MCF 10A (cell line): ENCODE results near the gene CRHR1. TPM values are rescaled to one million over a fixed set of nuclear protein-coding genes. Genes with fewer than 3 reads are reported as not detected.
"Not testable (repeated sequence)": the region's sequence is repeated elsewhere in the genome, so short reads cannot be mapped to it uniquely, and the experiment has no call there.

ENCODE experiments used
- BruUV-seq: library from RNA; stranded (reverse); fragments of 400-500 nt; replicated peaks from 2 replicates; lab custom pipeline; 2021; lab: Mats Ljungman, UMichigan
- CTCF ChIA-PET: fragments of 300-600 bp; sonication (Branson Sonifier 250); formaldehyde crosslinking; extraction: SDS; loops from one replicate; lab custom pipeline; 2021; ENCODE audit warnings: antibody characterized with exemption, inconsistent platforms; lab: Yijun Ruan, JAX
- POLR2A ChIA-PET: fragments of 300-600, 350-650 bp; sonication (Branson Sonifier 250); formaldehyde crosslinking; extraction: SDS; loops from one replicate; lab custom pipeline; 2020; ENCODE audit warnings: antibody characterized with exemption, inconsistent platforms; lab: Yijun Ruan, JAX
- DNase-seq: peaks from one replicate; pipeline ENCODE4 v3.0.0-alpha.2; 2018; ENCODE audit not compliant: unreplicated experiment
- H3K27ac Mint-ChIP-seq: one replicate; pipeline ENCODE4 v1.8.0; 2022; ENCODE audit warnings: mild to moderate bottlenecking, low read depth, mixed read lengths; ENCODE audit not compliant: unreplicated experiment
- H3K27me3 Mint-ChIP-seq: one replicate; pipeline ENCODE4 v1.8.0; 2022; ENCODE audit warnings: mixed read lengths; ENCODE audit not compliant: insufficient read depth, unreplicated experiment
- H3K36me3 Mint-ChIP-seq: one replicate; pipeline ENCODE4 v1.8.0; 2022; ENCODE audit warnings: mild to moderate bottlenecking, moderate library complexity, mixed read lengths; ENCODE audit not compliant: insufficient read depth, unreplicated experiment
- H3K4me1 Mint-ChIP-seq: one replicate; pipeline ENCODE4 v1.8.0; 2022; ENCODE audit warnings: mixed read lengths; ENCODE audit not compliant: insufficient read depth, unreplicated experiment
- H3K4me3 Mint-ChIP-seq: one replicate; pipeline ENCODE4 v1.8.0; 2022; ENCODE audit warnings: mild to moderate bottlenecking, moderate library complexity, mixed read lengths; ENCODE audit not compliant: unreplicated experiment
- H3K9me3 Mint-ChIP-seq: one replicate; pipeline ENCODE4 v1.8.0; 2022; ENCODE audit warnings: mixed read lengths; ENCODE audit not compliant: unreplicated experiment
- intact Hi-C: fragments of 100-400 bp; cut with micrococcal nuclease; formaldehyde crosslinking; loops from 2 replicates; pipeline ENCODE4 v1.14.1; 2022
- total RNA-seq: library from RNA; stranded (reverse); gene quantifications from 2 replicates; pipeline ENCODE4 v1.2.3, GENCODE V29; 2022
- TF ChIP-seq, protein P1 (sequence below): fragments of 200-600 bp; IDR thresholded peaks from one replicate; pipeline ENCODE4 v1.8.0; 2022; ENCODE audit warnings: antibody characterized with exemption, mild to moderate bottlenecking; ENCODE audit not compliant: unreplicated experiment

Gene CRHR1
- total RNA-seq, 1 experiment from 2014 or later, result not detected

DNA sequence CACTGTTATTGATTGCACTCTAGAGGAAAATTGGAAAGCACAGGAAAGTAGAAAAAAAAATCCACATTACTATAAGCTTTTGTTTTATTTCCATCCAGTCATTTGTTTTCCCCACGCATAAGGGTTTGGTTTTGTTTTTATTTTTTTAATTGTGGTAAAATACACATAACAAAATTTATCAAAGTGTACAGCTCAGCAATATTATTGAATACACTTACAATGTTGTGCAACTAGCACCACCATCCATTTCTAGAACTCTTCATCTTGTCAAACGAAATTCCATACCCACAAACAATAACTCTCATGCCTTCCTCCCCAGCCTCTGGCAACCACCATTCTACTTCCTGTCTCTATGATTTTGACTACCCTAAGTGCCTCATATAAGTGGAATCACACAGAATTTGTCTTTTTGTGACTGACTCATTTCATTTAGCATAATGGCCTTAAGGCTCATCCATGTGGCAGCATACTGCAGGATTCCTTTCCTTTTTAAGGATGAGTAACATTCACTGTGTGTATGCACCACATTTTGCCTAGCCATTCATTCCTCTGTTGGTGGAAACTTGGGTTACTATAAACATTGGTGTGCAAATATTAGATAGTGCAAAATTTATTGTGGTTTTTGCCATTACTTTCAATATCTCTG lies 71.7 kb downstream of the CRHR1 start:
- intact Hi-C loops, result loop anchor here (5.0 kb wide), 1 partner anchor 149 kb away; no protein-coding TSS in a partner anchor
- no peaks in the 10 kb centered on the region for H3K4me1 Mint-ChIP-seq
- BruUV-seq, result no TSS peak
- no peak overlapping the region for H3K4me3 Mint-ChIP-seq
- TF ChIP-seq, protein P1, sequence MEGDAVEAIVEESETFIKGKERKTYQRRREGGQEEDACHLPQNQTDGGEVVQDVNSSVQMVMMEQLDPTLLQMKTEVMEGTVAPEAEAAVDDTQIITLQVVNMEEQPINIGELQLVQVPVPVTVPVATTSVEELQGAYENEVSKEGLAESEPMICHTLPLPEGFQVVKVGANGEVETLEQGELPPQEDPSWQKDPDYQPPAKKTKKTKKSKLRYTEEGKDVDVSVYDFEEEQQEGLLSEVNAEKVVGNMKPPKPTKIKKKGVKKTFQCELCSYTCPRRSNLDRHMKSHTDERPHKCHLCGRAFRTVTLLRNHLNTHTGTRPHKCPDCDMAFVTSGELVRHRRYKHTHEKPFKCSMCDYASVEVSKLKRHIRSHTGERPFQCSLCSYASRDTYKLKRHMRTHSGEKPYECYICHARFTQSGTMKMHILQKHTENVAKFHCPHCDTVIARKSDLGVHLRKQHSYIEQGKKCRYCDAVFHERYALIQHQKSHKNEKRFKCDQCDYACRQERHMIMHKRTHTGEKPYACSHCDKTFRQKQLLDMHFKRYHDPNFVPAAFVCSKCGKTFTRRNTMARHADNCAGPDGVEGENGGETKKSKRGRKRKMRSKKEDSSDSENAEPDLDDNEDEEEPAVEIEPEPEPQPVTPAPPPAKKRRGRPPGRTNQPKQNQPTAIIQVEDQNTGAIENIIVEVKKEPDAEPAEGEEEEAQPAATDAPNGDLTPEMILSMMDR, result no peak
- H3K9me3 Mint-ChIP-seq, result no peaks in the 10 kb centered on the region
- H3K27me3 Mint-ChIP-seq, result peaks cover 49% of the 10 kb centered on the region
- CTCF ChIA-PET, result interaction anchor here (0.6 to 1.2 kb wide), 3 partner anchors 208 to 467 kb away, joined by 3 to 5 read pairs (median 4); no protein-coding TSS in a partner anchor
- H3K27ac Mint-ChIP-seq, result no peak overlapping the region
- DNase-seq, result no peak
- POLR2A ChIA-PET, result no interaction called here
- peaks cover 6% of the 10 kb centered on the region for H3K36me3 Mint-ChIP-seq

DNA sequence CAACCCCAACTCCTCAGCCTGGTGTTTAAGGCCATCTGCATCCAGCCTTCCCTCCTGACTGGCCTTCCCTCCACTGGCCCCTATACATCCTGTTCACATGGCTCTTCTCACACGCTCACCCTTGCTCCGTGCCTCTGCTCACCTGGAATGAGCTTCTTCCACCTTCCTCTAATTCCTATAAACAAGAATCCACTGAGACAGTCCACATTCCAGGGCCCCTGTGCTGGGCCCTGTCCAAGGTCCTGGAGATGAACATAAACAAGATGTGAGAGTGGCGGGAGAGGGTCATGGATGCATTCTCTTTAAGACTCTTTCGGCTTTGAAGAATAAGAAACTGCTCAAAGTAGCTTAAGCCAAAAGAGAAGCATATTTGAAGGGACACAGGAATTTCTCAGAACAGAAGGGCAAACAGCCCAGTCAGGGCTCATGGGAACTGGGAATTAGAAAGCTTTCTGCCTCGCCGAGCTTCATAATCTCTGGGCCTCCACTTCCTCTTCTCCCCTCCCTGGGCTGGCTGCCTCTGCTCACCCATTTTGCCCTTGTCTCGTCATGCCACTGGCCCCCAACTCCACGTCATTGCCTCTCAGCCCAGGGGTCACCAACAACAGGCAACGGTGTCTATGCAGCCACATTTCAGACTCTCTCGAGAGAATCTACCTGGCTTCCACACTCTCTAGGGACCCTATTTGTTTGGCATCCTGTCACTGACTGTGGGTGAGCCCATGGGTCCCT lies 74.0 kb downstream of the CRHR1 start:
- ChIA-PET CTCF (interaction anchor here (0.6 kb wide), 1 partner anchor 223 kb away, joined by 3 read pairs; no protein-coding TSS in a partner anchor), POLR2A (no interaction called here)
- peaks cover 61% of the 10 kb centered on the region for H3K27me3 Mint-ChIP-seq
- H3K36me3 Mint-ChIP-seq, result peaks cover 6% of the 10 kb centered on the region
- intact Hi-C loops, result loop anchor here (5.0 kb wide), 1 partner anchor 151 kb away; no protein-coding TSS in a partner anchor
- DNase-seq, result peak; percentile 54
- BruUV-seq, result no TSS peak
- H3K4me3 Mint-ChIP-seq, result no peak overlapping the region
- TF ChIP-seq, protein P1, result no peak
- H3K27ac Mint-ChIP-seq, result no peak overlapping the region
- H3K4me1 Mint-ChIP-seq, result no peaks in the 10 kb centered on the region
- peaks cover 7% of the 10 kb centered on the region for H3K9me3 Mint-ChIP-seq

DNA sequence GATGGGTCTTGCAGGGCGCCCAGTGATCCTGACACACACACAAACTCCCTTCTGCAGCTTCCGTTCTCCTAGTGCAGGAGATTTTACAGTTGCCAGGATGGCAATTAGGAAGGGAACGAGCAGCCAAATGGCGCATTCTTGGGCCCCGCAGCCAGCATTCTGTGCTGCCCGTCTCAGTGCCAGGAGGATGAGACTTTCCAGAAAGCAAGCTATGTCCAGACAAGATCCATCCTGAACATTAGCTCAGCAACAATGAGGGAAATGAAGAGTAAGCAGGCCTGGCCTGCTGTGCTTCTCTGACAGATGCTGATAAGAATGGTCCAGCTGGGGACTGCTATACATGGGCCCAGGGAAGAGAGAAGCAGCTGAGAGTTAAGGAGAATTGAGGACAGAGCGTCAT lies 77.0 kb downstream of the CRHR1 start:
- peaks cover 81% of the 10 kb centered on the region for H3K27me3 Mint-ChIP-seq
- no peak for DNase-seq
- ChIA-PET CTCF (interaction anchor here (0.5 to 1.9 kb wide), 3 partner anchors 9 to 557 kb away, joined by 3 to 7 read pairs (median 6); no protein-coding TSS in a partner anchor), POLR2A (interaction anchor here (0.6 kb wide), 1 partner anchor 60 kb away, joined by 3 read pairs; no protein-coding TSS in a partner anchor)
- no peaks in the 10 kb centered on the region for H3K36me3 Mint-ChIP-seq
- no TSS peak for BruUV-seq
- TF ChIP-seq, protein P1, result no peak
- no peak overlapping the region for H3K4me3 Mint-ChIP-seq
- H3K4me1 Mint-ChIP-seq, result no peaks in the 10 kb centered on the region
- intact Hi-C loops, result no loop called here
- H3K27ac Mint-ChIP-seq, result no peak overlapping the region
- H3K9me3 Mint-ChIP-seq, result peaks cover 7% of the 10 kb centered on the region

DNA sequence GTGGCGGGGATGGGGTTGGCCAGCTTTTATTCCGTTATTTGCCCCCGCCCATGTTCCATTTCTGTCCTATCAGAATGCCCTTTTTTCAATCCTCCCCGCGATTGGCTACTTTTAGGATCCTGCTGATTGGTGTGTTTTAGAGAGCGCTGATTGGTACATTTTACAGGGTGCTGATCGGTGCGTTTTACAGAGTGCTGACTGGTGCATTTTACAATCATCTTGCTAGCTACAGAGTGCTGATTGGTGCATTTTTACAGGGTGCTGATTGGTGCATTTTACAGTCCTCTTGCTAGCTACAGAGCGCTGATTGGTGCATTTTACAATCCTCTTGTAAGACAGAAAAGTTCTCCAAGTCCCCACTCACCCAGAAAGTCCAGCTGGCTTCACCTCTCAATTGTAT lies 78.0 kb downstream of the CRHR1 start:
- H3K4me3 Mint-ChIP-seq, BruUV-seq, intact Hi-C loops, H3K27ac Mint-ChIP-seq, H3K36me3 Mint-ChIP-seq, H3K9me3 Mint-ChIP-seq, H3K4me1 Mint-ChIP-seq, DNase-seq: not testable (repeated sequence)
- ChIA-PET POLR2A (interaction anchor here (0.7 kb wide), 1 partner anchor 26 kb away, joined by 4 read pairs; no protein-coding TSS in a partner anchor), CTCF (interaction anchor here (1.8 to 3.1 kb wide), 3 partner anchors 10 to 30 kb away, joined by 6 to 11 read pairs (median 7); no protein-coding TSS in a partner anchor)
- peaks cover 90% of the 10 kb centered on the region for H3K27me3 Mint-ChIP-seq
